NCI-H446 (cell line): ENCODE results near the gene ZNF845.
A peak's percentile ranks its signal among the peaks of the same experiment; 100 is the strongest.
"Not testable (repeated sequence)": the region's sequence is repeated elsewhere in the genome, so short reads cannot be mapped to it uniquely, and the experiment has no call there.

Experiments
- DNase-seq, 2 experiments: peaks; one replicate each; lab custom pipeline; 2025; lab: John Stamatoyannopoulos, UW

Gene ZNF845

DNA sequence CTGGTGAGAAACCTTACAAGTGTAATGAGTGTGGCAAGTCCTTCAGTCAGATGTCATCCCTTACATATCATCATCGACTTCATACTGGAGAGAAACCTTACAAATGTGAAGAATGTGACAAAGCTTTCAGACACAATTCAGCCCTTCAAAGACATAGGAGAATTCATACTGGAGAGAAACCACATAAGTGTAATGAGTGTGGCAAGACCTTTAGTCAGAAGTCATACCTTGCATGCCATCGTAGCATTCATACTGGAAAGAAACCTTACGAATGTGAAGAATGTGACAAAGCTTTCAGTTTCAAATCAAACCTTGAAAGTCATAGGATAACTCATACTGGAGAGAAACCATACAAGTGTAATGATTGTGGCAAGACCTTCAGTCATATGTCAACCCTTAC lies 47.8 kb downstream of the ZNF845 start:
- no peak for DNase-seq

- DNase-seq: no peak
These were observed 54.6 kb downstream of the ZNF845 start for GRCh38 chr19:53388168-53388567.

DNA sequence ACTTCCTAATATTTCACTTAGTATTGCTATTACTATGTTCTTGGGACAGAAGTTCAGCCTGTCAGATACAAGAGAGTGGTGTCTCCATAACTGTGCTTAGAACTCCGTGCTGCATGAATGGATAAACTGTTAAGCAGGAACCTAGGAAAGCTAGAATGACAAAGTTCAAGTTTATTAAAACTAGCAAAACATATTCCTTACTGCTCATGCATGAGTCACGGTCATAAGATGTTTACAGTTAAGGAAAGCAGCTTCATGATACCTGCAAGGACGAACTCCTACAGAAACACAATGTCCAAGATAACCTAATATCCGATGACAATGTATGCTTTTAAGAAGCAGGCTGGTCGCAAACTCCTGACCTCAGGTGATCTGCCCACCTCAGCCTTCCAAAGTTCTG lies 55.4 kb downstream of the ZNF845 start:
- no peak for DNase-seq

DNA sequence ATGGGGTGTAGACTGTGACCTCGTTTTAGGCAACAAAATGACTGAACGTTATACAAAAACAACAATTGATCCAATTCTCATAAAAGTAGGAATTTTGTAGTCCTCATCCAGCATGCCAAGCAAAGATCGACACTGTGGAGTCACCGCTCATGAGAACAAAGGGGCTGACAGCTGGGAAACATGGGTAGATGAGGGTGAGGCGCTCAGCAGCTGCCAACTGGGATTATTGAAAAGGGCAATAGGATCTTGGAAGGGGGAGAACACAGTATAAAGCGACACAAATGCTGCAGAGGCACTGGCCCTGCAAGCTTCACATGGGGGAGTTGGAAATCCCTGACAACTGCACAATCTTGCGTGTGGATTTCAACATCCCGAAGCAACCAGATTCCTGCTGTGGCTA lies 56.0 kb downstream of the ZNF845 start:
- DNase-seq: no peak

- DNase-seq: no peak
These were observed 56.4 kb downstream of the ZNF845 start for GRCh38 chr19:53389978-53390377.

- DNase-seq: no peak
These were observed 61.0 kb downstream of the ZNF845 start for GRCh38 chr19:53394522-53394973.

DNA sequence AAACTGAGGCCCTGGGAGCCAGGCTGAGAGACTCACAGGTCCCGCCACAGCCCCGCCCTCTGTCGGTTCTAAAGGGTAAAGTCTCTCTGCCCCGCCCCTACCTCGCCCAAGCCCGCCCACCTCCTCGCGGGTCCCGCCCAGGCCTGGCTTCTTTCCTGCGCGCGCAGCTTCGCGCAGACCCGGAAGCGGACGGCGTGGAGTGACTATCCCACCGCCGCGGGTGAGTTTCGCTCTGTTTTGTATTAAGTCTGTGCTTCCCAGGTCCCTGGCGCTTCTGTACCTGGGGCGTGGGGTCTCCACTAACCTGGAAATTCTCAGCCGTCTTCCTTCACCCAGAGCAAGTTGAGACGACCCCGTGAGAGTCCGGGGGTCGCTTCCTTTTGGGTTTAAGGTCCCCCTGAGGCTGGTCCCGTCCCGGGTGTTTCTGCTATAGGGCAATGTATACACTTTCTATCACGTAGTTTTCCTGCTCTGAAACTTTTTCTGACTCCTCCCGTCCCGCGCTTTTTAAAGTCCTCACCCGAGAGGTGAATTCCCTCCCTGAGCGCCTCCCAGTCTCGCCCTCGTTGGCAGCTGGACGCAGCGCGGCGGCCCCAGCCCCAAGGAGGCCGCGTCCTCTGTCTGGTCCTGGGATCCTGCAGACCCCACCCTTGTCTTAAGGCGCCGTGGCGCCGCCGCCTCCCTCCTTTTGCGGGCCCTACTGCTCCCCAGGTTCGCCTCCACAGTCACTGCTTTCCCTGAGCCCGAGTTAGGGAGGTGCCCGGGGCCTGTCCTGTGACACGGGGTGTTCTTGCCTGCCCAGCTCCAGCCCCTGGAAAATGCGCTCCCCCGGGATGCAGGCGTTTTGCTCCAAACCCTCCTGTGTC lies 61.7 kb downstream of the ZNF845 start, which contains the start of gene ZNF765:
ZNF765 (plus strand) TSS at position 176 of the 866 bp plus-strand sequence. CDS start 2,867 bp downstream, outside the sequence.
- DNase-seq: peak; percentile 69 to 90

GRCh38 chr19:53395840-53396524 lies 62.4 kb downstream of the ZNF845 start:
- DNase-seq: not testable (repeated sequence)

DNA sequence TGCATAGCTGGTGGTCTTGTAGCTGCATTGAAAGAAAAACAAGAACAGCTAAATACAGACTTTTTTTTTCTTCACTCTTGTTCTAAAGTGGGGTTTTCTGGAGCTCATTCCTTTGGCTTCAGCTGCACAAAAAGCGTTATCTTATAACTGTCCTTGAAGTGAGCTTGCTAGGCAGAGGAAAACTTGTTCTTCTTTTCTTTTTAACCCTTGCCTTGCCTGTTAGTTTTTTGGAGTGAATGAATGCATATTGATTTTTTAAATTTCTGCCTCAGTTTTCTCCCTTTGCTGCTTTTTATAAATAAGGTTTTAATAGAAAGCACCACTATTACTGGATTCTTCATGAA lies 62.9 kb downstream of the ZNF845 start:
- no peak for DNase-seq

- DNase-seq: not testable (repeated sequence)
These were observed 64.4 kb downstream of the ZNF845 start for GRCh38 chr19:53397918-53398317.
